22Rv1 (cell line): ENCODE measurements around the gene DNASE1.

Experiments used
- H3K27ac ChIP-seq: fragments of 450-650 bp; 2 replicates; pipeline ENCODE4 v1.5.1; 2017
- CTCF ChIP-seq: fragments of 450-650 bp; IDR thresholded peaks from 2 replicates; pipeline ENCODE4 v1.5.1; 2017; ENCODE audit warnings: mild to moderate bottlenecking
- ZFX ChIP-seq: fragments of 450-650 bp; IDR thresholded peaks from 2 replicates; pipeline ENCODE4 v1.6.1; 2017; ENCODE audit warnings: antibody characterized with exemption, borderline replicate concordance

Gene DNASE1

GRCh38 chr16:3691761-3692160 lies 37.3 kb downstream of the DNASE1 start:
- TF ChIP-seq CTCF (no peak), ZFX (no peak)
- no peak overlapping the region for H3K27ac ChIP-seq

DNA sequence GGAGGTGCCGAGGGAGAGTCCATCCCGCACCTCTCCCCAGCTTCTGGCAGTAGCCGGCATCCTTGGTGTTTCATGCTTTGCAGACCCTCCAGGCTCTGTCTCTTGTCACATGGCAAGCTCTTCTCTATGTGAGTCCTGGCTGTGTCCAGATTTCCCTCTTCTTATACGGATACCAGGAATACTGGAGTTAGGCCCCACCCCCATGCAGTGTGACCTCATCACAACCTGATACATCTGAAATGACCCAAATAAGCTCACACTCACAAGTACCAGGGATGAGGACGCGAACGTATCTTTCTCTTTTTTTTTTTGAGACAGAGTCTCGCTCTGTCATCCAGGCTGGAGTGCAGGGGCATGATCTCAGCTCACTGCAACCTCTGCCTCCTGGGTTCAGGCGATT lies 39.6 kb downstream of the DNASE1 start:
- TF ChIP-seq ZFX, result no peak
- no peak for TF ChIP-seq CTCF
- H3K27ac ChIP-seq, result no peak overlapping the region

GRCh38 chr16:3695610-3696369 lies 41.3 kb downstream of the DNASE1 start:
- TF ChIP-seq CTCF (no peak), ZFX (no peak)
- H3K27ac ChIP-seq, result peak overlapping the region; percentile 90

- TF ChIP-seq ZFX (no peak), CTCF (no peak)
- H3K27ac ChIP-seq, result peak overlapping the region; percentile 90
Measured at GRCh38 chr16:3696425-3697218, 42.1 kb downstream of the DNASE1 start.

DNA sequence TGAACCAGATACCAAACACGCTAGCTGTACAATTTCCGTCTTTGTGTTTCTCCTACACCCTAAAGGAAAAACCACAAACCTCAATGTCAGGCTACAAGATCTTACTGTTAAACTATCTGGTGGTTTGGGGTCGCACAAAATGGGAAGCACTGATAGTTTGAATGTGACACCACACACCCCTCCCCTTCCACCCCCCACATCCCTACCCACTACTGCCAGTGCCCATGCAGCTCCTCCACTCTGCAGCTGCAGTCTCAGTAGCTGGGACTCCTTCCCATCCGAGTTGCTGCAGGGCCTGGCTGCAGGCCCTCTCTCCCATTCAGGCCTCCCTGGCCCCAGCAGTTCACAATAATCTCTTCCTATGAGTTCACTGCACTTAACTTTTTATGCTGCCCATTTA lies 44.5 kb downstream of the DNASE1 start:
- TF ChIP-seq ZFX (no peak), CTCF (no peak)
- H3K27ac ChIP-seq, result no peak overlapping the region

DNA sequence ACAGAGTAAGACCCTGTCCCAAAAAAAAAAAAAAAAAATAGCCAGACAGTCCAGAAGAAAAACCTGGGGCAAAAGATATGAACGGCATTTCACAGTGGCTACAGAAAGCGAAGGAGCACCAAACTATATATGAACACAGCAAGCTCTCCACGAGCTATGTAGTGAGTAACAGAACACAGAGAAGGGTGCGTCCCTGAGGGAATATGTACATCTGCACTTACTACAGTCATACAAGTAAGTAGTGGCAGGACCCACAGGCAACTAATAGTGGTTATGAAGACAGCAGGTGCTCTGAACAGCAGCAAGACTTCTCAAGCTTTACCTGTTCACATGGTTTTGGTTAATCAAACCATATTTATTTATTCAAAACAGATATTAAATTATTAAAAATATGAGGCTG lies 47.0 kb downstream of the DNASE1 start:
- TF ChIP-seq ZFX (no peak), CTCF (no peak)
- H3K27ac ChIP-seq, result no peak overlapping the region

- no peak overlapping the region for H3K27ac ChIP-seq
- TF ChIP-seq ZFX, result no peak
- TF ChIP-seq CTCF, result no peak
Measured at GRCh38 chr16:3702082-3702481, 47.6 kb downstream of the DNASE1 start.
